ENCODE results near the gene MEGF10.

Gene MEGF10

DNA sequence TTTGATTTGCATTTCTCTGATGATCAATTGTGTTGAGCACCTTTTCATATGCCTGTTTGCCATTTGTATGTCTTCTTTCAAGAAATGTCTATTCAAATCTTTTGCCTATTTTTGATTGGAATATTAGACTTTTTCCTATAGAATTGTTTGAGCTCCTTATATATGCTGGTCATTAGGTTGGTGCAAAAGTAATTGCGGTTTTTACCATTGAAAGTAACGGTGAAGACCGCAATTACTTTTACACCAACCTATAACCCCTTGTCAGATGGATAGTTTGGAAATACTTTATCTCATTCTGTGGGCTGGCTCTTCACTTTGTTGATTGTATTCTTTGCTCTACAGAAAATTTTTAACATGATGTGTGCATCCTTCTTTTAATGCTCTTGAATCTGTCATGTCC is 113.6 kb downstream of the MEGF10 start:
- Histone ChIP-seq H3K27me3 (ENCODE audit: control insufficient read depth in 1 of 2, insufficient read depth in 2 of 2, low read length in 2 of 2) (no peaks in the 10 kb centered on the region), H3K4me1 (ENCODE audit: control insufficient read depth in 1 of 2, insufficient read depth in 2 of 2, low read length in 2 of 2) (no peaks in the 10 kb centered on the region)

DNA sequence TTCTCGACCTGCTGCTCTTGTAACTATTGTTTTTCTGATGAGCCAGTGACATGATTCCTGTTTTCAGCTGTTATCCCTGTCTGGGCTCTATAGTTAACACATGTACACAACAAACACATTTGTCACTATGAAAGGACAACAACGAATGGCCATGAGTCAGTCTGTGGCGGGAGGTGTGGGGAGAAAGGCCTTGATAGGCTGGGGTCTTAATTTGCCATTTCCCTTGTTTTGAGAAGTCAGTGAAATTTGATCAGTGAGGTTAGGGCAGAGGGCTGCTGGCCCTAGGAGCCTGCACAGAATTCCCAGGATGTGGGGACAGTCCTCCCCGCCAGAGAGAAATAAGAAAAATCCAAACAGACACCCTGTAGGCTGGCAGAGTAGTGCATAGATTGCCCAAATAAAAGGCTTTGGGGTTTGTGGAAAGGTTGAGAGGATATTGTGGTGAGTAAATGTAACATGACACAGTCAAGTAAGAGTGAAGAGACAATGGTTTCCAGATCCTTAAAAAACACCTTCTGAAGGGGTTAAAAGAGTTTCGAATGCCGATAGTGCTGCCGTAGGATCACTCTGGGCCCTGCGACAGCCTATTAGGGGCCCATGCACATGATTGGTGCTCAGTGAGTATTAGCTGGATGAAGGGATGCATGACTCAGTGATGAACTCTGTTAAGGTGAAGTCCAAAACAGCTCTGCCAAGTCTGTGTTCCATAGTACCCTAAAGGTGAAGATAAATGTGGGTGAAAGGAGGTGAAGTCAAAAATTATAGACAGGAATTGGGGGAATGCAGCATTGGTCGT is 115.9 kb downstream of the MEGF10 start:
- Histone ChIP-seq H3K9me3 (ENCODE audit: control insufficient read depth in 1 of 2, low read length in 2 of 2) (no peaks in the 10 kb centered on the region), H3K9ac (ENCODE audit: low read depth in 1 of 2, low read length in 2 of 2) (no peak overlapping the region), H3K27me3 (ENCODE audit: control insufficient read depth in 1 of 2, insufficient read depth in 2 of 2, low read length in 2 of 2) (no peaks in the 10 kb centered on the region), H3K36me3 (ENCODE audit: control insufficient read depth in 1 of 2, insufficient read depth in 2 of 2, low read length in 2 of 2) (no peaks in the 10 kb centered on the region), H3K4me3 (ENCODE audit: low read depth in 1 of 2, low read length in 2 of 2) (no peak overlapping the region), H3K4me1 (ENCODE audit: control insufficient read depth in 1 of 2, insufficient read depth in 2 of 2, low read length in 2 of 2) (no peaks in the 10 kb centered on the region), H3K27ac (ENCODE audit: low read depth, low read length) (no peak overlapping the region)

More for the DNA sequence above, 113.6 kb downstream of the MEGF10 start:
- Histone ChIP-seq H3K4me3 (ENCODE audit: low read depth in 1 of 2, low read length in 2 of 2) (no peak overlapping the region), H3K36me3 (ENCODE audit: control insufficient read depth in 1 of 2, insufficient read depth in 2 of 2, low read length in 2 of 2) (no peaks in the 10 kb centered on the region), H3K27ac (ENCODE audit: low read depth, low read length) (no peak overlapping the region), H3K9me3 (ENCODE audit: control insufficient read depth in 1 of 2, low read length in 2 of 2) (no peaks in the 10 kb centered on the region), H3K9ac (ENCODE audit: low read depth in 1 of 2, low read length in 2 of 2) (no peak overlapping the region)

DNA sequence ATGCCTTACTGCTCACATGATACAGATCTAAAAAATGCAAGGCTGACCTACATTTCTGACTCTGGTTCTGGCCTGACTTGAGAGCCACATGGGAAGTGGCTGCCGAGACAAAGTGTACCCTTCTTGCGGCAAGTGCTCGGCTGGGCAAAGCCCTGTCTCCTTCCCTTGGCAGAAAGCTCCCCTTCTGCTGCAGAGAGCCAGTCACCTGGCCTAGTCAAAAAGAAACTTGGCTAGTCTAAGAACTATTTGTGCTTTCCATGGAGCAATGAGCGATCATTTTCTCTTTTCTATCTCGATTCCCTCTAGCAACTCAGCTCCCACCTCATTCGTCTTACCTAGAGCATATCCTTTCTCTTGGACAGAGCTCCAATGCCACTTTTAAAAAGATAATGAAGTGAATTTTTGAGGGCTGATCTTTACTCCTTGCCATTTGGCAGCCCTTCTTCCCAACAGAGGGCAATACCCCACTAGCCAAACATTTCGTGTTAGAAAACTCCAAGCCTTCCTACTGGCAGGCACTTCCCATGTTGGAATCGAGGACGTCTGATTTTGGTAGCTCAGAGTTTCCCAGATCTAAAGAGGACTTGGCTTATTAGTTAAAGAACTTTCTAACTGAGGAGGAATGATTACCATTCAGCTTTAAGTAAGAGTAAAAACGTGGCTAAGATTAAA is 118.8 kb downstream of the MEGF10 start:
- no peaks in the 10 kb centered on the region for H3K36me3 ChIP-seq (ENCODE audit: control insufficient read depth in 1 of 2, insufficient read depth in 2 of 2, low read length in 2 of 2)
- no peaks in the 10 kb centered on the region for H3K4me1 ChIP-seq (ENCODE audit: control insufficient read depth in 1 of 2, insufficient read depth in 2 of 2, low read length in 2 of 2)
- no peak overlapping the region for H3K4me3 ChIP-seq (ENCODE audit: low read depth in 1 of 2, low read length in 2 of 2)
- no peaks in the 10 kb centered on the region for H3K27me3 ChIP-seq (ENCODE audit: control insufficient read depth in 1 of 2, insufficient read depth in 2 of 2, low read length in 2 of 2)
- H3K9ac ChIP-seq (ENCODE audit: low read depth in 1 of 2, low read length in 2 of 2): no peak overlapping the region
- no peaks in the 10 kb centered on the region for H3K9me3 ChIP-seq (ENCODE audit: control insufficient read depth in 1 of 2, low read length in 2 of 2)
- H3K27ac ChIP-seq (ENCODE audit: low read depth, low read length): no peak overlapping the region

DNA sequence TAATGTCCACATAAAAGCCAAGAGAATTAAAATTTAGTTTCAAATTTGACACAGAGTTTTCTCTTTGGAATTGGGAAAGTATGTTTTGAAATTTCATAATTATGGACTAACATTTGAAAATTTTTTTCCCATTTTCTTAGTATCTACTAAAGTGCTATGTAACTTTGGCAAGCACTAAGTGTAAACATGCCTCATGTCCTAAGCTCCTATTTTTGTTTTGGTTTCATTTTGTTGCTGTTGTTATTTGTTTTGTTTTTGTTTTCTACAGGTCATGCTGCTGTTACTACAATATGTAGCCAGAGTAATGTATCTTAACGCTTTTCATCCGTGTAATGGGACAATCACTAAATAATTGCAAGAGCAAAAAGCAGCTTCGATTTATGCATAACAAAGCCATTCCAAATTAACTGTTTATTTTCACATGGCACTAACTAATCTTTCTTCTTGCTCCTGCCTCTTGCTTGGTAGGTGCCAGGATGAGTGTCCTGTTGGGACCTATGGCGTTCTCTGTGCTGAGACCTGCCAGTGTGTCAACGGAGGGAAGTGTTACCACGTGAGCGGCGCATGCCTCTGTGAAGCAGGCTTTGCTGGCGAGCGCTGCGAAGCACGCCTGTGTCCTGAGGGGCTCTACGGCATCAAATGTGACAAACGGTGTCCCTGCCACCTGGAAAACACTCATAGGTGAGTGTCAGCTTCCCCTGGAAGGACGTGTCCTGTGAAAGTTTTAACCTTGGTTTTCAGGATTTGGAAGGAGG is 119.5 kb downstream of the MEGF10 start:
- Histone ChIP-seq H3K9me3 (ENCODE audit: control insufficient read depth in 1 of 2, low read length in 2 of 2) (no peaks in the 10 kb centered on the region), H3K27me3 (ENCODE audit: control insufficient read depth in 1 of 2, insufficient read depth in 2 of 2, low read length in 2 of 2) (no peaks in the 10 kb centered on the region), H3K36me3 (ENCODE audit: control insufficient read depth in 1 of 2, insufficient read depth in 2 of 2, low read length in 2 of 2) (no peaks in the 10 kb centered on the region), H3K4me1 (ENCODE audit: control insufficient read depth in 1 of 2, insufficient read depth in 2 of 2, low read length in 2 of 2) (no peaks in the 10 kb centered on the region), H3K27ac (ENCODE audit: low read depth, low read length) (no peak overlapping the region), H3K9ac (ENCODE audit: low read depth in 1 of 2, low read length in 2 of 2) (no peak overlapping the region), H3K4me3 (ENCODE audit: low read depth in 1 of 2, low read length in 2 of 2) (no peak overlapping the region)

DNA sequence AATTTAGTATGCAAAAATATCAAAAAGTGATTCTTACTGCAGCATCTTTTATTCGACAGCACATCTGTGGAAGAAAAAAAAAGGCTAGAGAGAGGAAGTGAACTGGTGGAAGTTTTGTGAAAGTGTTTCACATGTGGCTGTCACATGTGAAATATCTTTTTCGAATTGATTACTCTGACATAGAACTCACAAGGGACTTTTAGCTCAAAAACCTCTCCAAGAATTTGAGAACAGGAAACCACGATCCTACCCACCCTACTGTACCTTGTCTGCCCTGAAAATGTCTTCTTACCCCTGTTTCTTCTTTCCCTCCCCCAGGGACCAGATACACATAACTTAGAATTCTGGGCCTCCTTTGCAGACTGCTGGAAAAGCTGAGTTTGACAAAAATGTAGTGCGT is 120.4 kb downstream of the MEGF10 start:
- H3K36me3 ChIP-seq (ENCODE audit: control insufficient read depth in 1 of 2, insufficient read depth in 2 of 2, low read length in 2 of 2): no peaks in the 10 kb centered on the region
- no peak overlapping the region for H3K4me3 ChIP-seq (ENCODE audit: low read depth in 1 of 2, low read length in 2 of 2)
- no peaks in the 10 kb centered on the region for H3K27me3 ChIP-seq (ENCODE audit: control insufficient read depth in 1 of 2, insufficient read depth in 2 of 2, low read length in 2 of 2)
- H3K9ac ChIP-seq (ENCODE audit: low read depth in 1 of 2, low read length in 2 of 2): no peak overlapping the region
- no peaks in the 10 kb centered on the region for H3K4me1 ChIP-seq (ENCODE audit: control insufficient read depth in 1 of 2, insufficient read depth in 2 of 2, low read length in 2 of 2)
- no peak overlapping the region for H3K27ac ChIP-seq (ENCODE audit: low read depth, low read length)
- no peaks in the 10 kb centered on the region for H3K9me3 ChIP-seq (ENCODE audit: control insufficient read depth in 1 of 2, low read length in 2 of 2)

DNA sequence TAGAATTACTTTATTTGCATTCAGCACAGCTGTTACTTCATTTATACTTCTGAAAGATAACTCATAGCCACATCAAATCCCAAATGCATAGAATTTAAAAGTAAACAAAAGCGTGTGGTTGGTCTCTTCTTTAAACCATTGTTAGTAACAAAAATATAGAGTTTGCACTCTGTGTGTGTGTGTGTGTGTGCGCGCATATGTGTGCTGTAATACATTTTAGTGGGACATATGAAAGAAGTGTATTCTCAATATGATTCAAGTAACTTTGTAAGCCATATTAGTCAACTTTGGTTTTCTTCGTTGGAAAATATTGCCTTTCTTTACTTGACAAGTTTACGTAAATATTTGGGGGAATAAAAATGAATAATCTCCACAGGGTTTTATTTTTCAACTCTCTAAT is 120.8 kb downstream of the MEGF10 start:
- Histone ChIP-seq H3K27me3 (ENCODE audit: control insufficient read depth in 1 of 2, insufficient read depth in 2 of 2, low read length in 2 of 2) (no peaks in the 10 kb centered on the region), H3K9me3 (ENCODE audit: control insufficient read depth in 1 of 2, low read length in 2 of 2) (no peaks in the 10 kb centered on the region), H3K4me3 (ENCODE audit: low read depth in 1 of 2, low read length in 2 of 2) (no peak overlapping the region)

DNA sequence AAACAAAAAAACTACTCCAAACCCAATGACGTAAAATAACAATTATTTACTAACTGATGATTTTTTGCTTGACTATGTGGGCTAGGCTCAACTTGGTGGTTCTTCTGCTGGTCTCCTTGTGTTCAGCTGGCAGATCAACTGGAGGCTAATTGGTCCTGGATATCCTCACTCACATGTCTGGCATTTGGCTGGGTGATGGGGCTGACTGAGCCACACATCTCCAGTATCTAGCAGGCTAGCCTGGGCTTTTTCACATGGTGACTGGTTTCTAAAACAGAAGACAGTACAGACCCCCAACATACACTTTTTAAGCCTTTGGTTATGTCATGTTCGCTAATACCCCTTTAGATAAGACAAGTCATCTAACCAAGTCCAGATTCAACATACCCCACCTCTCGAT is 122.1 kb downstream of the MEGF10 start:
- Histone ChIP-seq H3K4me1 (ENCODE audit: control insufficient read depth in 1 of 2, insufficient read depth in 2 of 2, low read length in 2 of 2) (no peaks in the 10 kb centered on the region), H3K27ac (ENCODE audit: low read depth, low read length) (no peak overlapping the region), H3K9me3 (ENCODE audit: control insufficient read depth in 1 of 2, low read length in 2 of 2) (no peaks in the 10 kb centered on the region), H3K27me3 (ENCODE audit: control insufficient read depth in 1 of 2, insufficient read depth in 2 of 2, low read length in 2 of 2) (no peaks in the 10 kb centered on the region), H3K9ac (ENCODE audit: low read depth in 1 of 2, low read length in 2 of 2) (no peak overlapping the region), H3K36me3 (ENCODE audit: control insufficient read depth in 1 of 2, insufficient read depth in 2 of 2, low read length in 2 of 2) (no peaks in the 10 kb centered on the region), H3K4me3 (ENCODE audit: low read depth in 1 of 2, low read length in 2 of 2) (no peak overlapping the region)

More for the DNA sequence above, 120.8 kb downstream of the MEGF10 start:
- Histone ChIP-seq H3K4me1 (ENCODE audit: control insufficient read depth in 1 of 2, insufficient read depth in 2 of 2, low read length in 2 of 2) (no peaks in the 10 kb centered on the region), H3K9ac (ENCODE audit: low read depth in 1 of 2, low read length in 2 of 2) (no peak overlapping the region), H3K27ac (ENCODE audit: low read depth, low read length) (no peak overlapping the region), H3K36me3 (ENCODE audit: control insufficient read depth in 1 of 2, insufficient read depth in 2 of 2, low read length in 2 of 2) (no peaks in the 10 kb centered on the region)

DNA sequence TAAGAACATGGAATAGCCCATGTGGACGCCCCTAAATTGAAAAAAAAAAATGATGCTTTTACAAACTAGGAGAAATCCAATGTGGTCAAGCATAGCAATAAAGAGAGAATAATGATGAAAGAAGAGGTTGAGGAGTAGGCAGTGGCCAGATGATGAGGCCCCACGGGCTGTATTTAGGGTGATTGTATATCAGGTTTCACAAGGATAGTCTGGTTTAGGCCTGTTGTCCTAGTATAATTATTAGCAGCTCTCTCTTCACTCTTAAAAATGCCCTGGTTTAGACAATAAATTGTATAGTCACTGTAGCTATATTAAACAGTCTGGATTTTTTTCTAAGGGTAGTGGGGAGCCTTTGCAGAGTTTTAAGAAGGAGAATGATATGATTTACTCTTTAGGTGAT is 124.4 kb downstream of the MEGF10 start:
- Histone ChIP-seq H3K36me3 (ENCODE audit: control insufficient read depth in 1 of 2, insufficient read depth in 2 of 2, low read length in 2 of 2) (no peaks in the 10 kb centered on the region), H3K9ac (ENCODE audit: low read depth in 1 of 2, low read length in 2 of 2) (no peak overlapping the region), H3K27me3 (ENCODE audit: control insufficient read depth in 1 of 2, insufficient read depth in 2 of 2, low read length in 2 of 2) (no peaks in the 10 kb centered on the region), H3K4me1 (ENCODE audit: control insufficient read depth in 1 of 2, insufficient read depth in 2 of 2, low read length in 2 of 2) (no peaks in the 10 kb centered on the region), H3K4me3 (ENCODE audit: low read depth in 1 of 2, low read length in 2 of 2) (no peak overlapping the region), H3K9me3 (ENCODE audit: control insufficient read depth in 1 of 2, low read length in 2 of 2) (no peaks in the 10 kb centered on the region), H3K27ac (ENCODE audit: low read depth, low read length) (no peak overlapping the region)

DNA sequence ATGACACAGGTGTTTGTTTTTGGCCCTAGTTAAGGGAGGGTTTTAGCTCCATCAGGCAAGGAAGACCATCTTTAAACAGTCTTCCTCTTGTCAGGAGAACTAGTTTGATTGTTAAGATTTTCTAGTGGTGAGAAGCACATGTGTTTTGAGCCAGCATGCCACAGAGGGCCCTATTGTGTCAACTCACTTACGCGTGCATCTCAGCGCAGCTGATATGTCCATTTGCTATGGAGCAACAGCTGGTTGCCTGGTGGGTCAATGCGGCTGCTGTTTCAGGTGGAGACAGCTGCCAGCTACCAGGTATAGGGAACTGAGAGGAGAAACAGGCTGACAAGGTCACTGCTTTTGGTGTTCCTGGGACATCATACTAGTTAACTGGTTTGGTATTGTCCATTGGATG is 126.3 kb downstream of the MEGF10 start:
- Histone ChIP-seq H3K27me3 (ENCODE audit: control insufficient read depth in 1 of 2, insufficient read depth in 2 of 2, low read length in 2 of 2) (no peaks in the 10 kb centered on the region), H3K36me3 (ENCODE audit: control insufficient read depth in 1 of 2, insufficient read depth in 2 of 2, low read length in 2 of 2) (no peaks in the 10 kb centered on the region), H3K9ac (ENCODE audit: low read depth in 1 of 2, low read length in 2 of 2) (no peak overlapping the region), H3K27ac (ENCODE audit: low read depth, low read length) (no peak overlapping the region), H3K9me3 (ENCODE audit: control insufficient read depth in 1 of 2, low read length in 2 of 2) (no peaks in the 10 kb centered on the region), H3K4me1 (ENCODE audit: control insufficient read depth in 1 of 2, insufficient read depth in 2 of 2, low read length in 2 of 2) (no peaks in the 10 kb centered on the region), H3K4me3 (ENCODE audit: low read depth in 1 of 2, low read length in 2 of 2) (no peak overlapping the region)

DNA sequence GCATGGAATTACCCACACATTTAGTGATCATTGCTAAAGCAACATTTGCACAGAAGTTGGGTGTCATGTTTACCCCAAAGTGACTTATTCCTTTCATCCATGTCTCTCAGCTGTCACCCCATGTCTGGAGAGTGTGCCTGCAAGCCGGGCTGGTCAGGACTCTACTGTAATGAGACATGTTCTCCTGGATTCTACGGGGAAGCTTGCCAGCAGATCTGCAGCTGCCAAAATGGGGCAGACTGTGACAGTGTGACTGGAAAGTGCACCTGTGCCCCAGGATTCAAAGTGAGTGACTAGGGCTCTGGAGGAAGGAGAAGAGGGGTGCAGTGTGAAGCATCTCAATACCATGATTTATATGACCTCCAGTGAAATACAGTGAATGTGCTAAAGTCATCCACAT is 126.9 kb downstream of the MEGF10 start:
- Histone ChIP-seq H3K36me3 (ENCODE audit: control insufficient read depth in 1 of 2, insufficient read depth in 2 of 2, low read length in 2 of 2) (no peaks in the 10 kb centered on the region), H3K9ac (ENCODE audit: low read depth in 1 of 2, low read length in 2 of 2) (no peak overlapping the region), H3K27me3 (ENCODE audit: control insufficient read depth in 1 of 2, insufficient read depth in 2 of 2, low read length in 2 of 2) (no peaks in the 10 kb centered on the region), H3K27ac (ENCODE audit: low read depth, low read length) (no peak overlapping the region), H3K4me1 (ENCODE audit: control insufficient read depth in 1 of 2, insufficient read depth in 2 of 2, low read length in 2 of 2) (no peaks in the 10 kb centered on the region), H3K4me3 (ENCODE audit: low read depth in 1 of 2, low read length in 2 of 2) (no peak overlapping the region), H3K9me3 (ENCODE audit: control insufficient read depth in 1 of 2, low read length in 2 of 2) (no peaks in the 10 kb centered on the region)
